GM13976 (cell line): ENCODE results near the gene KRT80.

Source experiments
- DNase-seq: peaks from one replicate; pipeline ENCODE4 v3.0.0; 2012; ENCODE audit warnings: low spot score
- in situ Hi-C: fragments of 300-500 bp; cut with MboI; formaldehyde crosslinking; loops from one replicate; pipeline ENCODE4 v1.12.0; 2022; ENCODE audit warnings: low sequenced_read_pairs, mixed read lengths, inconsistent platforms; ENCODE audit not compliant: unreplicated experiment
- TF ChIP-seq, protein P1 (sequence below): IDR thresholded peaks from 2 replicates; pipeline ENCODE4 v1.5.1; 2012; ENCODE audit warnings: borderline replicate concordance, mild to moderate bottlenecking; ENCODE audit not compliant: insufficient read depth; ENCODE audit errors: extremely low read depth, missing control alignments, control extremely low read depth

KRT80 gene

DNA sequence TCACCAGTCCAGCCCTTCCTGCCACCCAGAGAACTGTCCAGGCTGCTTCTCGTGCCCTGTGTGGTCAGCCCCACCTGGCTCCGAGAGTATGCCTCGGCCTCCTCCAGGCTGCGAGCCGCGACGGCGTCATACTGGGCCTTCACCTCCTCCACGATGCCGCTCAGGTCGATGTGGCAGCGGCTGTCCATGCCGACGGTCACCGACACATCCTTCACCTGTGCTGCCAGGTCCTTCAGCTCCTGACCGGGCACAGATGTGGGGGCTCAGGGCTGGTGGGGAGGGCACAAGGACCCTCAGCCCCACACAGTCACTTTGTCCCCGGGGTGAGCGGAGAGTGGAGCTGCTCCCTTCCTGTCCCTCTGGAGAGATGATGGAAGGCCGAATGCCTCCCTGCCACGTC lies 18.3 kb downstream of the KRT80 start:
- TF ChIP-seq, protein P1, sequence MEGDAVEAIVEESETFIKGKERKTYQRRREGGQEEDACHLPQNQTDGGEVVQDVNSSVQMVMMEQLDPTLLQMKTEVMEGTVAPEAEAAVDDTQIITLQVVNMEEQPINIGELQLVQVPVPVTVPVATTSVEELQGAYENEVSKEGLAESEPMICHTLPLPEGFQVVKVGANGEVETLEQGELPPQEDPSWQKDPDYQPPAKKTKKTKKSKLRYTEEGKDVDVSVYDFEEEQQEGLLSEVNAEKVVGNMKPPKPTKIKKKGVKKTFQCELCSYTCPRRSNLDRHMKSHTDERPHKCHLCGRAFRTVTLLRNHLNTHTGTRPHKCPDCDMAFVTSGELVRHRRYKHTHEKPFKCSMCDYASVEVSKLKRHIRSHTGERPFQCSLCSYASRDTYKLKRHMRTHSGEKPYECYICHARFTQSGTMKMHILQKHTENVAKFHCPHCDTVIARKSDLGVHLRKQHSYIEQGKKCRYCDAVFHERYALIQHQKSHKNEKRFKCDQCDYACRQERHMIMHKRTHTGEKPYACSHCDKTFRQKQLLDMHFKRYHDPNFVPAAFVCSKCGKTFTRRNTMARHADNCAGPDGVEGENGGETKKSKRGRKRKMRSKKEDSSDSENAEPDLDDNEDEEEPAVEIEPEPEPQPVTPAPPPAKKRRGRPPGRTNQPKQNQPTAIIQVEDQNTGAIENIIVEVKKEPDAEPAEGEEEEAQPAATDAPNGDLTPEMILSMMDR = no peak
- no peak for DNase-seq
- in situ Hi-C loops = no loop called here

DNA sequence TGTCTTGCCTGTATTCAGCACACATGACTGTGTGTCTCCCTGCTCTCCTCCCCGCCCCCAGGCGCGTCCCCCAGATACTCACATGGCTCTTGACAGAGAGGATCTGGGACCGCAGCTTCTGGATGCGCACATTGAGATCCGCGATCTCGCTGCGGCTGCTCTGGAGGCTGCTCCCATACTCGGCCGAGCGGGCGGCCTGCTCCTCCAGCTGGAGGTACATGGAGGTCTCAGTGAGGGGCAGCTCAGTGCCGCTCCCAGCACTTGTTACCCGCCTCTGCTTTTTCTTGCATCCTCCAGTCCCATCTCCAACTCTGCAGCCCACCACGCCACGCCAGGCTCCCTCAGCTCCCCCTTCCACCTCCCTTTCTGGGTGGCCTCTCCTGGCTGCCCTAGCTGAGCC lies 18.9 kb downstream of the KRT80 start:
- TF ChIP-seq, protein P1 = no peak
- in situ Hi-C loops = no loop called here
- no peak for DNase-seq

DNA sequence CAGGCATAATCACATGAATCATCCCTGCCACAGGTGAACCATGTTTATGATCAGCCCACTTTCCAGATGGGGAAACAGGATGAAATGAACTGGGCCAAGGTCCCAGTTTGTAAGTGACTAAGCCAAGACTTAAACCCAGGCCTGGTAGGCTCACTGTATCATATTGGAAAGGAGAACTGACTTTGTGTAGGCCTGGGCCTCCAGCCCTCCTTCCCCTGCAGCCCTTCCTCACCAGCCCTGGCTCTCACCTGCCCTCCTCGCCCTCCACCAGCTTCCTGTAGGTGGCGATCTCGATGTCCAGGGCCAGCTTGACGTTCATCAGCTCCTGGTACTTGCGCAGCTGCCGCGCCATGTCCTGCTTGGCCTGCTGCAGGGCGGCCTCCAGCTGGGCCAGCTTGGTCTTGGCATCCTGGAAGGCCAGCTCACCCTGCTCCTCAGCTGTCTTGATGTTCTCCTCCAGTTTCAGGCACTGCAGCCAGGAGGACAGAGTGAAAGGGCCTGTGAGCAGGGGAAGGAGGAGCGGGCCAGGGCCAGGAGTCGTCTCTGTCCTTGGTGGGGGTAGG lies 19.8 kb downstream of the KRT80 start:
- TF ChIP-seq, protein P1 = peak; percentile 25
- DNase-seq = no peak

DNA sequence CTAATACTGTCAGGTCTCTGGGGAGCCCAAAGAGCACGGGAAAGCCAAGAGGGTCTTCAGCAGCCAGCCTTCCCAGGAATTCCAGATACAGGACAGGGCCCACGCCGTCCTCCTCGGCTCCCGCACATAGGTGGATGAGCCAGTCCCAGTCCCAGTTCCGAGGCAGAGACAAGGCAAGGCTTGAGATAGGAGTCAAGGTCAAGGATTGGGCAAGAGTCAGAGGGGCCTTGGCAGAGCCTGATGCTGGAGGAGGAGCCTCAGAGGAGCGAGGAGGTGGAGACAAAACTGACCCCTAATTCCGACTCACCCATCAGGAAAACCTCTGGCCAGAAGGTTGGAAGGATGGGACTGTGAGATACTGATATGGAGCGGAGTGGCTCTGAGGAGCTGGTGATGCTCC lies 21.0 kb downstream of the KRT80 start:
- DNase-seq = no peak

More for the DNA sequence above, 19.8 kb downstream of the KRT80 start:
- in situ Hi-C loops = no loop called here

DNA sequence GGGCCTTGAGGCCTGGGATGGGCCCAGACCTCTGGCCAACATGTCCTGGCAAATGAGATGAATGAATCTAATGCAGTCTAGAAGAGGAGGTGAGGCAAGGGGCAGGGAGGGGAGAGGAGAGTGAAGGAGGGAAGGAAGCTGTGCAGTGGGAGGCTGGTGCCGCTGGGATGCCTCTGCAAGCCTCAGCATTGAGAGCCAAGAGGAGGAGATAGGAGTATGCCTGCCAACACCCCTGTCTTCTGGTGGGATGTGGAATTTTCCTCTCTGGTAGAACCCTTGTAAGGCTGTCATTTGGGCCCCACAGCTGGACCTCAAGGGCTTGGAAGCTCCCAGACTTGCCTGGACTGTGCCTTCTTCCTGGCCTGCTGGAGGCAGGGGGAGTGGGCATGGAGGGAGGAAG lies 21.9 kb downstream of the KRT80 start:
- TF ChIP-seq, protein P1 = no peak
- in situ Hi-C loops = no loop called here
- no peak for DNase-seq

More for the DNA sequence above, 21.0 kb downstream of the KRT80 start:
- TF ChIP-seq, protein P1 = no peak
- in situ Hi-C loops = no loop called here

DNA sequence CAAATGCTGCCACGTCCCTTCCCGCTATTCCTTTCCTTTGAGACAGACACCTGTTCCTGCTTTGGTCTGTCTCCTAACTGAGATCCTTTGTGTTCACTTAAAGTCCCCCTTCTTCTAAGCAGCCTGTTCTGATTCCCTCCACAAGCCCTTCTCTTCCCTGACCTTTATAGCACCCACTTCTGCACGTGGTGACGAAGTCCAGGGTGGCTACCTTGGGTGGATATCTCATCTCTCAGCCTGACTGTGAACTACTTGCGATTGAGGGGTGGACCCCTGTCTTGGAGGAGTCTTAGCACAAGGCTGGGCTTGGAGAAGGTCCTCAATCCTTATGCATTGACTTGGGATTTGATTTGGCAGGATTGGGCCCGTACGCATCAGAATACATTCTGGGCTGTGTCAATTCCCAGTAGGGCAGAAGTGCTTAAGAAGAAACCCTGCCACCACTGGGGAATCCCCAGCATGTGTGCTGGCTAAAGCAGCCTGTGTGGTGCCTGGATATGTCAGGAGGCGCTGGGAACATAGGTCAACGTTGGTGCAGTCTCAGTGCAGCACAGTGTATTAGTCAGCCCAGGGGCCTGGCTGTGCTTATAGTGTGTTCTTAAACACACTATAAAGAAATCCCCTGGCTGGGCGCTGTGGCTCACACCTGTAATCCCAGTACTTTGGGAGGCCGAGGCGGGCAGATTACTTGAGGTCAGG lies 23.6 kb downstream of the KRT80 start:
- TF ChIP-seq, protein P1 = no peak
- no peak for DNase-seq
- in situ Hi-C loops = no loop called here
